Stomach smooth muscle (tissue), 2 donors: ENCODE measurements around the gene CHMP4B.

Experiments used
- H3K27ac ChIP-seq: one replicate; pipeline ENCODE4 v1.7.0; 2013; ENCODE audit warnings: mild to moderate bottlenecking, low read length, inconsistent platforms
- H3K27me3 ChIP-seq, 2 donors: one replicate each; pipeline ENCODE4 v1.7.0; 2013; ENCODE audit warnings: low read length in 2 of 2; ENCODE audit not compliant: insufficient read depth in 2 of 2, control insufficient read depth in 1 of 2
- H3K36me3 ChIP-seq, 2 donors: one replicate each; pipeline ENCODE4 v1.7.0; 2013; ENCODE audit warnings: low read length in 2 of 2; ENCODE audit not compliant: control insufficient read depth in 2 of 2, insufficient read depth in 2 of 2
- H3K4me1 ChIP-seq: one replicate; pipeline ENCODE4 v1.7.0; 2013; ENCODE audit warnings: low read length; ENCODE audit not compliant: control insufficient read depth, insufficient read depth
- H3K4me3 ChIP-seq, 2 donors: one replicate each; pipeline ENCODE4 v1.7.0; 2013; ENCODE audit warnings: low read length in 2 of 2
- H3K9ac ChIP-seq, 2 donors: one replicate each; pipeline ENCODE4 v1.7.0; 2013; ENCODE audit warnings: low read length in 2 of 2, mild to moderate bottlenecking in 1 of 2
- H3K9me3 ChIP-seq, 2 donors: one replicate each; pipeline ENCODE4 v1.7.0; 2013; ENCODE audit warnings: low read length in 2 of 2; ENCODE audit not compliant: control insufficient read depth in 2 of 2
- donor health status: healthy.
- donor health status: Pancreatic carcinoma.

Gene CHMP4B

GRCh38 chr20:33810885-33811775 is at the start of gene CHMP4B:
Gene CHMP4B, plus strand, starts transcription at chr20:33811348. Its CDS starts 121 bp downstream, at chr20:33811469.
- H3K9ac ChIP-seq: peak within 1 kb of the TSS; percentile 98 to 99
- no peaks in the 10 kb centered on the region for H3K36me3 ChIP-seq
- no peaks in the 10 kb centered on the region for H3K9me3 ChIP-seq
- peak within 1 kb of the TSS; percentile 91 to 99 for H3K4me3 ChIP-seq
- peaks cover 34% of the 10 kb centered on the region for H3K4me1 ChIP-seq
- H3K27ac ChIP-seq: peak within 1 kb of the TSS; percentile 93
- H3K27me3 ChIP-seq: no peaks in the 10 kb centered on the region

- Histone ChIP-seq H3K9ac (no peak overlapping the region), H3K9me3 (peaks cover 6 to 9% of the 10 kb centered on the region in 2 donors), H3K36me3 (peaks cover 6 to 7% of the 10 kb centered on the region in 2 donors), H3K4me1 (no peaks in the 10 kb centered on the region), H3K27ac (no peak overlapping the region), H3K4me3 (no peak overlapping the region), H3K27me3 (no peaks in the 10 kb centered on the region)
Measured at GRCh38 chr20:33761698-33762250, 49.4 kb upstream of the CHMP4B start.

GRCh38 chr20:33765099-33765498 is 46.0 kb upstream of the CHMP4B start:
- Histone ChIP-seq H3K27ac (no peak overlapping the region), H3K4me1 (no peaks in the 10 kb centered on the region), H3K27me3 (no peaks in the 10 kb centered on the region), H3K36me3 (peaks cover 4 to 14% of the 10 kb centered on the region in 2 donors), H3K9me3 (no peaks in the 10 kb centered on the region), H3K9ac (no peak overlapping the region), H3K4me3 (no peak overlapping the region)

GRCh38 chr20:33765592-33765991 is 45.6 kb upstream of the CHMP4B start:
- peaks cover 4 to 15% of the 10 kb centered on the region in 2 donors for H3K36me3 ChIP-seq
- H3K9me3 ChIP-seq: no peaks in the 10 kb centered on the region
- no peak overlapping the region for H3K9ac ChIP-seq
- H3K27me3 ChIP-seq: no peaks in the 10 kb centered on the region
- no peaks in the 10 kb centered on the region for H3K4me1 ChIP-seq
- no peak overlapping the region for H3K4me3 ChIP-seq
- H3K27ac ChIP-seq: no peak overlapping the region

GRCh38 chr20:33766686-33767085 is 44.5 kb upstream of the CHMP4B start:
- H3K4me1 ChIP-seq: no peaks in the 10 kb centered on the region
- no peaks in the 10 kb centered on the region for H3K27me3 ChIP-seq
- no peak overlapping the region for H3K9ac ChIP-seq
- no peak overlapping the region for H3K27ac ChIP-seq
- no peak overlapping the region for H3K4me3 ChIP-seq
- no peaks in the 10 kb centered on the region for H3K9me3 ChIP-seq
- peaks cover 4 to 13% of the 10 kb centered on the region in 2 donors for H3K36me3 ChIP-seq

- Histone ChIP-seq H3K4me1 (no peaks in the 10 kb centered on the region), H3K9ac (no peak overlapping the region), H3K27ac (no peak overlapping the region), H3K27me3 (no peaks in the 10 kb centered on the region), H3K36me3 (peaks cover 4 to 10% of the 10 kb centered on the region in 2 donors), H3K4me3 (no peak overlapping the region), H3K9me3 (no peaks in the 10 kb centered on the region)
Measured at GRCh38 chr20:33767777-33768138, 43.4 kb upstream of the CHMP4B start.

GRCh38 chr20:33769043-33769442 is 42.1 kb upstream of the CHMP4B start:
- Histone ChIP-seq H3K9ac (no peak overlapping the region), H3K27me3 (no peaks in the 10 kb centered on the region), H3K36me3 (peaks cover 8 to 10% of the 10 kb centered on the region in 2 donors), H3K4me3 (no peak overlapping the region), H3K9me3 (no peaks in the 10 kb centered on the region), H3K27ac (no peak overlapping the region), H3K4me1 (no peaks in the 10 kb centered on the region)

GRCh38 chr20:33770005-33770404 is 41.1 kb upstream of the CHMP4B start:
- Histone ChIP-seq H3K4me3 (no peak overlapping the region), H3K9me3 (no peaks in the 10 kb centered on the region), H3K4me1 (no peaks in the 10 kb centered on the region), H3K9ac (no peak overlapping the region), H3K27ac (no peak overlapping the region), H3K36me3 (peaks cover 8 to 10% of the 10 kb centered on the region in 2 donors), H3K27me3 (no peaks in the 10 kb centered on the region)

- H3K27ac ChIP-seq: no peak overlapping the region
- H3K36me3 ChIP-seq: peaks cover 6 to 10% of the 10 kb centered on the region in 2 donors
- H3K9me3 ChIP-seq: no peaks in the 10 kb centered on the region
Measured at GRCh38 chr20:33771938-33772337, 39.2 kb upstream of the CHMP4B start.

GRCh38 chr20:33772439-33772838 is 38.7 kb upstream of the CHMP4B start:
- no peaks in the 10 kb centered on the region for H3K27me3 ChIP-seq
- no peak overlapping the region for H3K9ac ChIP-seq
- no peak overlapping the region for H3K27ac ChIP-seq
- H3K4me1 ChIP-seq: no peaks in the 10 kb centered on the region
- peaks cover 3 to 7% of the 10 kb centered on the region in 2 donors for H3K36me3 ChIP-seq
- H3K9me3 ChIP-seq: no peaks in the 10 kb centered on the region
- no peak overlapping the region for H3K4me3 ChIP-seq

More at GRCh38 chr20:33771938-33772337, 39.2 kb upstream of the CHMP4B start:
- no peaks in the 10 kb centered on the region for H3K4me1 ChIP-seq
- no peaks in the 10 kb centered on the region for H3K27me3 ChIP-seq
- no peak overlapping the region for H3K4me3 ChIP-seq
- H3K9ac ChIP-seq: no peak overlapping the region
